Natural killer cell treated with Interleukin-12 subunit alpha and Interleukin-12 subunit beta and Interleukin-15 and Interleukin-18, amount 100 ng/mL, for 72 hours (primary cell): Measurements from ENCODE around the gene MGARP. TPM values are rescaled to one million over a fixed set of nuclear protein-coding genes. Genes with fewer than 3 reads are reported as not detected.
"Not testable (repeated sequence)": the region's sequence is repeated elsewhere in the genome, so short reads cannot be mapped to it uniquely, and the experiment has no call there.

ENCODE experiments used
- ATAC-seq, 2 donors: fragments of 150-1000 bp; cut with Tn5 transposase in 1 of 2; sonication (Bioruptor Pico), chemical (Tn5 transposase) in 1 of 2; 2 replicates each; pipeline ENCODE4 v1.10.0; 2021
- DNase-seq: peaks from one replicate; pipeline ENCODE4 v3.0.0; 2022; ENCODE audit warnings: low spot score
- H3K27ac Mint-ChIP-seq, 2 donors: 1 replicate in 1 of 2; 2 replicates in 1 of 2; pipeline ENCODE4 v1.8.0; 2022; ENCODE audit warnings: mixed read lengths in 2 of 2, mild to moderate bottlenecking in 1 of 2, moderate library complexity in 1 of 2
- H3K27me3 Mint-ChIP-seq, 2 donors: 1 replicate in 1 of 2; 2 replicates in 1 of 2; pipeline ENCODE4 v1.8.0; 2022; ENCODE audit warnings: mixed read lengths in 2 of 2
- H3K36me3 Mint-ChIP-seq: one replicate; pipeline ENCODE4 v1.8.0; 2022; ENCODE audit warnings: mixed read lengths
- H3K4me1 Mint-ChIP-seq, 2 donors: 1 replicate in 1 of 2; 2 replicates in 1 of 2; pipeline ENCODE4 v1.8.0; 2022; ENCODE audit warnings: low read depth in 2 of 2, mixed read lengths in 2 of 2, mild to moderate bottlenecking in 1 of 2
- H3K4me3 Mint-ChIP-seq: one replicate; pipeline ENCODE4 v1.8.0; 2022; ENCODE audit warnings: mixed read lengths
- H3K9me3 Mint-ChIP-seq: 2 replicates; pipeline ENCODE4 v1.8.0; 2022; ENCODE audit warnings: mixed read lengths
- total RNA-seq, 2 donors: library from RNA; stranded (reverse); gene quantifications; one replicate each; pipeline ENCODE4 v1.2.3, GENCODE V29; 2022

The MGARP gene
- total RNA-seq: under 1 TPM in 1 of 2 donors, not detected in 1; 0.21 TPM

DNA sequence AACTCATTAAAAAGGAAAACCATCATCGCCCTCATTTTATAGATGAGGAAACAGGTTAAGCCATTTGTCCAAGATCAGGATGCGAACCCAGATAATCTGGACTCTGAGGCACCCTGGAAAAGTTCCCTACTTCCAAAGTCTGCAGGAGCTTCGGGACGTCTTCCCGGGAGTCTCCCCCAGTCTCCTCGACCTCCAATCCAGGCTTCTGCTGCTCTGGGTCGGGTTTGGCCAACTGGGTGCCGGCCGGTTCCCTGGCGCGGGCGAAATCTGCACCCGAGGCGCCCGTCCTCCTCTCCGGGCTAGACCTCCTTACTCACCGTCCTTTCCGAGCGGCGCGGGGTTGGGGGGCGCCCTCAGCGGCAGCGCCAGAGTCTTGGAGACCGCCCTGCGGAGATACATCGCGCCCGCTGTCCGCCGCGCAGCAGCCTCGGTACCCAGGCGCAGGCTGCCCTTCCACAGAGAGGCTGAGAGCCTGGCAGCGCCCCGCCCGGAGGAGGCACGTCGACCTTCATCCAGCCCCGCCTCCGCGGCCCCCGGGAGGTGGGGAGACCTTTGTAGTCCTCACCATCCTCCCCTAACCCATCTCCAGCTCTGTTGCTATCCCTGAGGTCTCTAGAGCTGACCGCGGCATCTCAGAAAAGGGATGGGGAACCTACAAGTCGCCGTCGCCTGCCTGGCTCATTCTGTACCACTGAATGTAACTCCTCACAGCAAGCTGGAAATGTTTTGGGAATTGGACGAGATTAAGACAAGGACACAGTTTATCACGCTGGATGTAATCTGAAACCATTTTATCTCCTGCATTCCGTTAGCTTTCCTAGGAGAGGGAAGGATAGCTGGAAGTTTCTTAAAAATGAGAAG, at the start of gene MGARP:
TSS of gene MGARP (minus strand) at position 466 of the 861 bp plus-strand sequence. CDS start at position 399, 67 bp downstream.
- Mint-ChIP-seq H3K4me1 (peaks cover 15 to 16% of the 10 kb centered on the region in 2 donors), H3K27ac (no peak within 1 kb of the TSS), H3K36me3 (peaks cover 6% of the 10 kb centered on the region), H3K4me3 (peak within 1 kb of the TSS; percentile 86), H3K9me3 (no peaks in the 10 kb centered on the region), H3K27me3 (peaks cover 25 to 35% of the 10 kb centered on the region in 2 donors)
- DNase-seq (peak; percentile 61), ATAC-seq (peak; percentile 78 to 79)

GRCh38 chr4:139329665-139330200, 49.7 kb upstream of the MGARP start:
- peaks cover 4% of the 10 kb centered on the region for H3K36me3 Mint-ChIP-seq

GRCh38 chr4:139324620-139325019, 44.6 kb upstream of the MGARP start:
- Mint-ChIP-seq H3K9me3 (peaks cover 2% of the 10 kb centered on the region), H3K4me1 (peaks cover 34 to 43% of the 10 kb centered on the region in 2 donors), H3K27me3 (no peaks in the 10 kb centered on the region), H3K36me3 (no peaks in the 10 kb centered on the region), H3K27ac (no peak overlapping the region), H3K4me3 (no peak overlapping the region)
- DNase-seq (no peak), ATAC-seq (no peak)

More at GRCh38 chr4:139329665-139330200, 49.7 kb upstream of the MGARP start:
- DNase-seq (no peak), ATAC-seq (no peak)
- Mint-ChIP-seq H3K4me3 (no peak overlapping the region), H3K9me3 (no peaks in the 10 kb centered on the region), H3K27me3 (no peaks in the 10 kb centered on the region), H3K4me1 (peaks cover 15 to 34% of the 10 kb centered on the region in 2 donors), H3K27ac (peak overlapping the region in 1 of 2 donors; percentile 9)

DNA sequence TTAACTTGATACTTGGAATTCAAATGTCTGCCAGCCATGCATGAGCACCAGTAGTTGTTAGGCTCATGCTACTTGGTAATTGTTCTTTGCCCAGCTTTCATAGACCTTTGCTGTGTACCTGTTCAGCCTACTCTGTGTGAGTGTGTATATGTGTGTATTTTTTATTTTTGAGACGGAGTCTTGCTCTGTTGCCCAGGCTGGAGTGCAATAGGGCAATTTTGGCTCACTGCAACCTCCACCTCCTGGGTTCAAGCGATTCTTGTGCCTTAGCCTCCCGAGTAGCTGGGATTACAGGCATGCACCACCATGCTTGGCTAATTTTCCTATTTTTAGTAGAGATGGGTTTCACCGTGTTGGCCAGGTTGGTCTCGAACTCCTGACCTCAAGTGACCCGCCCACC, 42.5 kb upstream of the MGARP start:
- not testable (repeated sequence) for H3K9me3 Mint-ChIP-seq, H3K27ac Mint-ChIP-seq, ATAC-seq, H3K36me3 Mint-ChIP-seq, H3K4me3 Mint-ChIP-seq, DNase-seq, H3K27me3 Mint-ChIP-seq
- H3K4me1 Mint-ChIP-seq: peaks cover 37 to 41% of the 10 kb centered on the region in 2 donors

DNA sequence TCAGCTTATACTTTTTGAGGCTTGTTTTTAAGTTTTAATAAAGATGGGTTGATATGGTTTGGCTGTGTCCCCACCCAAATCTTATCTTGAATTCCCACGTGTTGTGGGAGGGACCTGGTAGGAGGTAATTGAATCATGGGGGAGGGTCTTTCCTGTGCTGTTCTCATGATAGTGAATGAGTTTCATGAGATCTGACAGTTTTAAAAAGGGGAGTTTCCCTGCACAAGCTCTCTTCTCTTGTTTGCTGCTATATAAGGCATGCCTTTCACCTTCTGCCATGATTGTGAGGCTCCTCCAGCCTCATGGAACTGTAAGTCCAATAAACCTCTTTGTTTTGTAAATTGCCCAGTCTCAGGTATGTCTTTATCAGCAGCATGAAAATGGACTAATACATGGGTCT, 42.0 kb upstream of the MGARP start:
- H3K27me3 Mint-ChIP-seq, H3K4me3 Mint-ChIP-seq, H3K36me3 Mint-ChIP-seq, H3K9me3 Mint-ChIP-seq, H3K27ac Mint-ChIP-seq, DNase-seq, ATAC-seq: not testable (repeated sequence)
- peaks cover 39 to 44% of the 10 kb centered on the region in 2 donors for H3K4me1 Mint-ChIP-seq

GRCh38 chr4:139319571-139319970, 39.5 kb upstream of the MGARP start:
- ATAC-seq: no peak
- no peaks in the 10 kb centered on the region for H3K27me3 Mint-ChIP-seq
- no peak overlapping the region for H3K4me3 Mint-ChIP-seq
- DNase-seq: no peak
- peaks cover 2% of the 10 kb centered on the region for H3K9me3 Mint-ChIP-seq
- H3K27ac Mint-ChIP-seq: no peak overlapping the region
- H3K36me3 Mint-ChIP-seq: no peaks in the 10 kb centered on the region
- H3K4me1 Mint-ChIP-seq: peaks cover 53 to 54% of the 10 kb centered on the region in 2 donors

GRCh38 chr4:139317635-139318034, 37.6 kb upstream of the MGARP start:
- ATAC-seq (no peak), DNase-seq (no peak)
- H3K36me3 Mint-ChIP-seq: no peaks in the 10 kb centered on the region
- peaks cover 2% of the 10 kb centered on the region for H3K9me3 Mint-ChIP-seq
- H3K27me3 Mint-ChIP-seq: no peaks in the 10 kb centered on the region
- no peak overlapping the region for H3K4me3 Mint-ChIP-seq
- peak overlapping the region in 1 of 2 donors; percentile 85 for H3K27ac Mint-ChIP-seq
- H3K4me1 Mint-ChIP-seq: peaks cover 60 to 67% of the 10 kb centered on the region in 2 donors

DNA sequence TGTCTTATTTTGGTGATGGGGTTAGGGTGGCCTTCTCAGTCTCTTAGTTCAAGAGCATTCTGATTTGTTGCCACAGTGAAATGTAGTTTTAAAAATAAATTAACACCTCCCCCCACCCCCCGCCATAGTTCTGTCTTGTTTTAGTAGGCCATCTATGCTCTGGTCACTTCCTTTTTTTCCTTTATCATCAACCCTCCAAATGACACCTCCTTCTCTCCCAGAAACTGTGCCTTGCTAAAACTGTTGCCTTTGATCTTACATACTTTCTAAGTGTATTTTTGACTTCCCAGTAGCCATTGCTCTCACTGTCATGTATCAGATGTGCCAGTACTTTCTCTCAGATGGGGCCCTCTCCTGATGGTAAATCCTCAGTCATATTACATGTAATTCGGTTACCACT, 36.7 kb upstream of the MGARP start:
- H3K4me1 Mint-ChIP-seq: peaks cover 58 to 67% of the 10 kb centered on the region in 2 donors
- no peaks in the 10 kb centered on the region for H3K36me3 Mint-ChIP-seq
- peak overlapping the region in 1 of 2 donors; percentile 85 for H3K27ac Mint-ChIP-seq
- no peaks in the 10 kb centered on the region for H3K9me3 Mint-ChIP-seq
- H3K4me3 Mint-ChIP-seq: peak overlapping the region; percentile 7
- no peaks in the 10 kb centered on the region for H3K27me3 Mint-ChIP-seq
- DNase-seq (no peak), ATAC-seq (no peak)

DNA sequence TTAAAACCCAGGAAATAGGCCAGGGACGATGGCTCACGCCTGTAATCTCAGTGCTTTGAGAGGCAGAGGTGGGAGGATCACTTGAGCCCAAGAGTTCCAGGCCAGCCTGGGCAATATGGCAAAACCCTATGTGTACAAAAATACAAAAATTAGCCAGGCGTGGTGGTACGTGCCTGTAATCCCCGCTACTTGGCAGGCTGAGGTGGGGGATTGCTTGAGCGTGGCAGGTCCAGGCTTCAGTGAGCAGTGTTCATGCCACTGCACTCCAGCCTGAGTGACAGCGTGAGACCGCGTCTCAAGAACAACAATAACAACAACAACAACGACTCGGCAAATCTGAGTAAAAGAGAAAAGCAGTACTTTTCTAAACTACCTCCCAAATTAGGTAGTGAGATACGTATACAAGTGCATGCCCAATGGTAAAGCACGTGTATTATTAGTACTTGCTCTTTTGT, 35.2 kb upstream of the MGARP start:
- no peak overlapping the region for H3K4me3 Mint-ChIP-seq
- peaks cover 53 to 63% of the 10 kb centered on the region in 2 donors for H3K4me1 Mint-ChIP-seq
- ATAC-seq (no peak), DNase-seq (no peak)
- H3K27me3 Mint-ChIP-seq: no peaks in the 10 kb centered on the region
- no peaks in the 10 kb centered on the region for H3K36me3 Mint-ChIP-seq
- peak overlapping the region in 1 of 2 donors; percentile 32 for H3K27ac Mint-ChIP-seq
- no peaks in the 10 kb centered on the region for H3K9me3 Mint-ChIP-seq

DNA sequence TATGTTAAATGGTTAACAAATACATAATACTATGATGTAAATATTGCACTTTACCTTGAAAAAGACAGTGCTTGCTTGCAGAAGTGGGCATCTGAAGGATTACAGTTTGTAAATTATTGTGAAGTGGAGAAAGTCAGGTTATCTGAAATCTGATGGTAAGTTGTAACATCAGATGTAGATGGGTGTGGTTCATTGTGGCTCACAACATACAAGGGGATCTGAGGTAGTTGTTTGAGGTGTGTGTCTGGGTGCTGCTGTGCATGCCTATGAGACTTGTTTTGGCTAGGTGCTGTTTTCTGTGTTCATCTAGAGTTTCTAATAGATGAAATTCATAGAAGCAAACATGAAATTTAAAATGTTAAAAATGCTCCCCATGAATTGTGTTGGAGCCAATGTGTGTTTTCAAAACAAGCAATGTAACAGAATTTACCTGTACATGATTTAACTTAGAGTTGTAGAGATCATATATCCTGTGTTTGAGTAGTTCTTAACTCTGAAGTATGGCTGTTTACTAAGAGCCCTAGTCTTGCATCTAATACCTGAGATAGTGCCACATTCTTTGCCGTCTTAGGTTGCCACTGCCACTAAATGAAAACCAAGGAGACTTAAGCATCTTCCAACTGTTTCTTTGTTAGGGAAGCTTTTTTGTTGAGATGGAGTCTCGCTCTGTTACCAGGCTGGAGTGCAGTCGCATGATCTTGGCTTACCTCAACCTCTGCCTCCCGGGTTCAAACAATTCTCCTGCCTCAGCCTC, 34.2 kb upstream of the MGARP start:
- H3K27me3 Mint-ChIP-seq: no peaks in the 10 kb centered on the region
- no peak for ATAC-seq

DNA sequence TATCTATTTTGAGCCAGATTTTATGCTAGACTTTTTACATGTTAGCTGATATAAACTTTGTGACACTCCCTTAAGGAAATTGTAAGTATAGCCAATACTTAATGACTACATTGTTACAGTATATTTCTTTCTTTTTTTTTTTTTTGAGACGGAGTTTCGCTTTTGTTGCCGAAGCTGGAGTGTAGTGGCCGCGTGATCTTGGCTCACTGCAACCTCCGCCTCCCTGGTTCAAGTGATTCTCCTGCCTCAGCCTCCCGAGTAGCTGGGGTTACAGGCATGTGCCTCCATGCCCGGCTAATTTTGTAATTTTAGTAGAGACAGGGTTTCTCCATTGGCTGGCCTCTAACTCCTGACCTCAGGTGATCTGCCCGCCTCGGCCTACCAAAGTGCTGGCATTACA, 33.4 kb upstream of the MGARP start:
- H3K4me3 Mint-ChIP-seq, H3K9me3 Mint-ChIP-seq, ATAC-seq, H3K36me3 Mint-ChIP-seq, H3K27me3 Mint-ChIP-seq, DNase-seq: not testable (repeated sequence)
- Mint-ChIP-seq H3K27ac (peak overlapping the region in 1 of 2 donors; percentile 47), H3K4me1 (peaks cover 46 to 55% of the 10 kb centered on the region in 2 donors)

More for the DNA sequence above, 34.2 kb upstream of the MGARP start:
- Mint-ChIP-seq H3K4me3 (no peak overlapping the region), H3K4me1 (peaks cover 46 to 55% of the 10 kb centered on the region in 2 donors), H3K36me3 (no peaks in the 10 kb centered on the region), H3K9me3 (no peaks in the 10 kb centered on the region), H3K27ac (peak overlapping the region in 1 of 2 donors; percentile 32)
- DNase-seq: no peak

DNA sequence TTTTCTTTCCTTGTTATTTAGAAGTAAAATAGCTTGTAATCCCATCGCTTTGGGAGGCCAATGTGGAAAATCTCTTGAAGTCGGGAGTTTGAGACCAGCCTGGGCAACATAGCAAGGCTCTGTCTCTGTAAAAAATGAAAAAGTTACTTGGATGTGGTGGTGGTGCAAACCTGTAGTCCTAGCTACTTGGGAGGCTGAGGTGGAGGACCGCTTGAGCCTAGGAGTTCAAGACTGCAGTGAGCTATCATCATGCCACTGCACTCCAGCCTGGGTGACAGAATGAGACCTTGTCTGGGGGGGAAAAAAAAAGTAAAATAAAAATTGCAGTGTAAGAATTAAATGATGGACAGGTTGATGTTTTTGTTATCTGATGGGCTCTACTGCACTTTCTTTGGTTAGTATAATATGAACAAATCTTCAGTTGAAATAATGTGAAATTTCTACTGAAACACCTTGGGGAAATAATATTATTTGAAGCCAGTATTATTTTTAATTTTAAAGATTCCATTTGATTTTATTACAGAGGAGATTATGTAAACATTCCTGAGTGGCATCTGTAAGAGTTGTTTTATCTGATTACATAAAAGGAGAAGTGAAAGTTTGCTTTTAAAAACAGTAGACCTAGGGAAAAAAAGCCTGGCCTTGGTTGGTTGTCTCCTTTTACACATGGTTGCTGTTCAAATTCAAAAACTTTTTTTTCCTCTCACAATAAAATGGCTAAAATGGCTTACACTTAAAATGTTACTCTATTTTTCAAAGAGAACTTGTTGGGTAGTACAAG, 32.7 kb upstream of the MGARP start:
- H3K4me3 Mint-ChIP-seq: no peak overlapping the region
- no peaks in the 10 kb centered on the region for H3K27me3 Mint-ChIP-seq
- peak overlapping the region in 1 of 2 donors; percentile 47 for H3K27ac Mint-ChIP-seq
- no peaks in the 10 kb centered on the region for H3K36me3 Mint-ChIP-seq
- no peak for DNase-seq
- peaks cover 46 to 55% of the 10 kb centered on the region in 2 donors for H3K4me1 Mint-ChIP-seq
- no peak for ATAC-seq
- H3K9me3 Mint-ChIP-seq: no peaks in the 10 kb centered on the region

DNA sequence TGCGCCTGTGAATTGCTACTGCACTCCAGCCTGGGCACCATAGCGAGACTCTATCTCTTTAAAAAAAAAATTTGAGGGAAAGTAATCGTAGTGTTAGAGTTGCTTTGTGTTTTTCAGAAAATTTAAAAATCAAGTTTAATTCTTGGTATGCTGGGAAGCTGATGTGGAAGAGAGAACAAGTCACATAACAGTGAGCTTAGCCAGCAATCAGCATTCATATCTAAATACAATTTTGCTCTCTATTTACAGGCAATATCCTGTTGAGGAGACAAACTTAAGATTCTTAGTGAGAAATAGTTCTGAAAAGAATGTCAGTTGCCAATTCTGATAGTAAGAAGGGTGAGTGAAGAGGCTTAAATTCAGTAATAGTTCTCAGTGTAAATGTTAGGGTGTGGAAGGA, 31.9 kb upstream of the MGARP start:
- Mint-ChIP-seq H3K36me3 (no peaks in the 10 kb centered on the region), H3K4me1 (peaks cover 46 to 54% of the 10 kb centered on the region in 2 donors), H3K4me3 (no peak overlapping the region), H3K27me3 (no peaks in the 10 kb centered on the region), H3K9me3 (no peaks in the 10 kb centered on the region), H3K27ac (peak overlapping the region in 1 of 2 donors; percentile 47)
- ATAC-seq: no peak
- DNase-seq: no peak
